GM19438 (cell line): ENCODE measurements around the gene CRIM1.
A peak's percentile ranks its signal among the peaks of the same experiment; 100 is the strongest.

ENCODE experiments used
- ATAC-seq: cut with Tn5 transposase; IDR thresholded peaks from one replicate; pipeline ENCODE4 v1.9.1; 2021; ENCODE audit warnings: low read depth; ENCODE audit not compliant: unreplicated experiment

CRIM1 gene

GRCh38 chr2:36502081-36502480 is 146.5 kb downstream of the CRIM1 start:
- no peak for ATAC-seq

DNA sequence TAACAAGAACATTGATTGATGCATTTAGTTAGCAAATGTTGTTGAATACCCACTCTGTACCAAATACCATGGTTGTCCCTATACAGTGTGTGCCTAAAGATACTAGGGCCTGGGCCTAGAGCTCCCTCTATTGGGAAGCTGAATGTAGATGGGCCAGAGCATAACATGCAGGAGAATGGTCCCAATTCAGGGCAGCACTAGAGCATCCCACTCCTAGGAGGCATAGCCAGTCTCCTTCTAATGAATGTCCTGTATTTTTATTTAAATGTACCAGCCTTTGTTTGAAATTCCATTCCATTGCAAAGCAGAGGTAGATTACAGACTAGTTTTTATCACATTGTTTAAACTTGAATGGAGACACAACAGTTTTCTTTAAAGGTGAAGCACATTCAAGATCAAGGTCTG is 151.8 kb downstream of the CRIM1 start:
- peak; percentile 83 for ATAC-seq

GRCh38 chr2:36509075-36509474 is 153.5 kb downstream of the CRIM1 start:
- no peak for ATAC-seq

GRCh38 chr2:36511858-36512603 is 156.5 kb downstream of the CRIM1 start:
- ATAC-seq, result no peak

- ATAC-seq, result no peak
Measured at GRCh38 chr2:36512705-36513104, 157.1 kb downstream of the CRIM1 start.

GRCh38 chr2:36513661-36514060 is 158.1 kb downstream of the CRIM1 start:
- ATAC-seq, result no peak

DNA sequence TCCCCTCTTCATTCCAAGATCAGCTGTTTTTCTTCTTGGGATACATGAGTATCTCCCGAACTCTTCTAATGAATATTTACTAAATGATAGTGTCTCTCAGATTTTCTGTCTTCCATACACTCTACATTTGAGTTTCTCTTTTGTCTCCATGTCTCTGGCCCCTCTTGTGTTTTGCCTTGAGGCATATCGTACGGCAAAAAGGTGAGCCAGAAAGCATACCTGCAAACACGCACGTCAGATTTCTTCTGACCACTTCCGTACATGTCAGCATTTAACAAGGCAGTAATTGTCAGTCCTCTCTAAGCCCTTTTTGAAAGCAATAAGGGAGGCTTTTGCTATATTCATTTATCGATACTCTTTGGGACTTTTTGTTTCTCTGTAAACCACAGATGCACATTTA is 160.0 kb downstream of the CRIM1 start:
- no peak for ATAC-seq

DNA sequence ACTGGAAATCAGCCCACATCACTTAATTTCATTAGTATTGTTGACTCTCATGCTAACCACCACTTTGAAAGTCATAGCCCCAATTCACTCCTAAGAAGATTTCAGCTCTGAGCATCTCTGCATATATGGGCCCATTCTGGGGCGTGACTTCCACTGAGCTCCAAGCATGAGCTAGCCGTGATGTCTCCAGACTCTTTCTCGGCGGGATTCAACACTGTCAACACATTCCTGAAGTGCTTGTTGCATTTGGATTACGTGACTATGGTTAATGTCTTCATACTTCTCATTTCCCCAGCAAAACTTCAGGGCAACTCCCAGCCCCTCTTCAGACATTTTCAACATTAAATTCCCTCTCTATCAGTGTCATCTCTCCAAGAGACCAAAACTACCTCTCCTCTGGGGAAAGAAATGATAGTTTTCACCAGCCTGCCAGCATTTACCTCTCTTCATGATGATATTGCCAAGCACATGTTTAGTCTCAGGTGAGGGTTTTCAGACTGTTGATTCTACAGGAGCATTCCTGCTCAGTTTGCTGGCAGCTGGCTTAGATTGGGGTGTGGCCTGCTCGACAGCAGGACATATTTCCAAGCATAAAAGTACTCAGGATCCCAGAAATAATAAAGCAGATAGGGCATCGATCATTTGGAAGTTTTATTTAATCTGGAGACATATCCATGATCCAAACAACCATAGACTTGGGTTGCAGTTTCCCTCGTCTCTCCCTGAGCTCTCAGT is 160.7 kb downstream of the CRIM1 start:
- no peak for ATAC-seq

DNA sequence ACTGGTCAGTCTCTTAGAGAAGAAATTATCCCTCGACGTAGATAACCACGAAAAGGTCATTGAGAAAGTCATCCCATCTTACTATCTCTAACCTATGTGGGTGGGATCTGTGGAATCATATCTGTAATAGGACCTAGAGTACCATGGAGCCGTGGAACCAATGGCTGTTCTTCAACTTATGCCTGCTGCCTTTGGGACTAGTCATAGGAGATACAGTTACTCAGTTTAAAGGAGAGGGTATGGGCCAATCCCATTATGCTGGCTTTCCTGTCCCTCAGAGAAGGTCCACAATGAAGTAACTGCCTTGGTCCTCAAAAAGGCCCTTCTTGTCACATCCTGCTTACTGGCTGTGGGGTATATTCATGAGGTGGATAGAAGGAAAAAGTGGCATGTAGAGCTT is 164.9 kb downstream of the CRIM1 start:
- no peak for ATAC-seq

GRCh38 chr2:36523153-36523552 is 167.6 kb downstream of the CRIM1 start:
- no peak for ATAC-seq

DNA sequence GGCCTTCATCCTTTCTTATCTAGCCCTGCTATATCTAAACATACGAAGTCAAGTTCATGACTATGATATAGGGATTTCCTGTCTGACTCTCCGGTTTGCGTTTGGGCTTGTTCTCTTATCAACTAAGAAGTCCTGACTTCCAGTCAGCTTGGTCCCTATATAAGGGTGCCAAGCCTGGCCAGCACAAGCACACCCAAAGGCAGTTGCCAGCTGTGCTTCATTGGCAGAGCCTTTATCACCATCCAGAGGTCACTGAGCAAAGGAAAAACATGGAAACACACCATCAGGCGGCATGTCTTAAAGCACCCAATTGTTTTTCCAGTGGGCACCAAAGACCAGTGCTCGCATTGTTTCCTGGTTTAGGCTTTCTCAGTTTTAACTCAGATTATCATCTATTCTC is 169.7 kb downstream of the CRIM1 start:
- no peak for ATAC-seq

- no peak for ATAC-seq
Measured at GRCh38 chr2:36526226-36526625, 170.6 kb downstream of the CRIM1 start.

DNA sequence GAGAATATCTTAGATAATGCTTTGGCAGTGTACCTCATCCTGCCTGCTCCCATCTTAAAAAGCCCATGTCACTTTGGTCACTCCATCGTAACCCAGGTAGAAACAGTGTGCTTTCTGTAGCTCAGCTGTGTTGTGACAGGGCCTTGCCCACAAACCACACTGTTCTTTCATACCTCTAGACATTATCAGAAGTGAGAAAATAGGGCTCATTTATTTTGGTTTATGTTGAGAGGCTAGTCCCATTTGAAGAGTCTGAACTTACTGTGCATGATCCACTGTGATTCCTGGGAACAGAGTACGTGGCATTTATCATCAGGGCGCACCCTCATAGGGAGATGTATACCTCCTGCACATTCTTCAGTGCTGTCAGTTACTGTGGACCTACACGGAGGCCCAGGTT is 172.7 kb downstream of the CRIM1 start:
- ATAC-seq, result peak; percentile 65

DNA sequence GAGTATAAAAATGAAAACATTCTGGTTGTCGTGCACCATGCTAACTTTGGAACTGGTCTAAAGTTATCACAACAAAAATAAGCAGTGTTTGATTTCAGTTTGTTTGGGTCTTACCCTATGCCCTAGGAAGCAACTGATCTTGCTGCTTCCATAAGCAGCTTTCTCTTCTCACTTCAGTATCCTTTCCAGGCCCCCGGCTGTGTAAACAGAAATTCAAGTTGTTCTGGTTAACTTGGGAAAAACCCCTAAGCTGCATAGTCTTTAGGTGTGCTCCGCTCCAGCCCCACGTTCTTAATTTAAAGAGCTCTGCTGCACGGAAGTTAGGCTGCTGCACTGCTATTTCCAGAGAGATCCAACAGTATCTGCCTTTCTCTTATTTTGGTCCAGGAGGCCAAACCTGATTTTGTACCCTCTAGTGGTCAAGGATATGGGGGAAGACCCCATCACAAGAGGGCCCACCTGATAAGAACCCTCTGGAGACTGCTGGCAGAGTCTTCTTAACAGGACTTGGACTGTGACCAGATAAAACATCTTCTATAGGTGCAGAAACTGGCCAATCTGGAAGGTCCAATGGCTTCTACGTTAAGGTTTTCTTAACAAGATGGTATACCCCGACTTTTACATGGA is 173.3 kb downstream of the CRIM1 start:
- ATAC-seq, result no peak

DNA sequence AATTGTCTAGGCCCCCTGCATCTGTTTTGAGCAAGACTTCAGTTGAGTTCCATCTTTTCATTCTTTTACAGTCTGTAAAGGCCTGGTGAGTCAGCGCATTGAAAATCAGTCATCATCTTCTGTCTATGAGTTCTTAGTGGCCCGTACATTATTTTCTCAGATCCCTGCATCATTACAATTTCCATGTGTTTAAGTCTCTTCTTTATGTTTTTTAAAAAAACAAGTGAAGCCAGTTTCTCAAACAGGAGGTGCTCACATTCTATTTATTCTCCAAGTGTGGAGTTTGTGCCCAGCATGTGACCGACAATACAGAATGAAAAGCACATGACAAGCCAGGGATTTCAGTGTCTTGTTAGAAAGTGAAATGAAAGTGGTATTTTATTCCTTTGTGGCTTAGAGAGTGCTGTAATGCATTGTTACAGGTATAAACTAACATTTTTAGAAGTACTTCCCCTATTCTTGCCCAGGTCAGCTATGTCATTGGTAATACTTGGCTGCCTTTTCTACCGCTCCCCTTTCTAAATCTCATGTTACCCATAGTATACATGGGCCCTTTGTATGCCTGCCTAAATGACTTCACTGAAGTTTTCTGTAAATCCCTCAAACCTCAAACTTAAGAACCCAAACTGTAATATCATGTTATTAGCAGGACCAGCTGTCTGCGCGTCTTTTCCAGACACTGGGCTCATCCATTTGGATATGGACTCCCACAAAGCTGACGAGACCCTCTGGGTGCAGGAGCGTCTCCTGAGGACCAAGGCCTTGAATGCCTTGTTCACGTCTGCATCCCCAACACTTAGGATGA is 174.8 kb downstream of the CRIM1 start:
- peak; percentile 62 for ATAC-seq

DNA sequence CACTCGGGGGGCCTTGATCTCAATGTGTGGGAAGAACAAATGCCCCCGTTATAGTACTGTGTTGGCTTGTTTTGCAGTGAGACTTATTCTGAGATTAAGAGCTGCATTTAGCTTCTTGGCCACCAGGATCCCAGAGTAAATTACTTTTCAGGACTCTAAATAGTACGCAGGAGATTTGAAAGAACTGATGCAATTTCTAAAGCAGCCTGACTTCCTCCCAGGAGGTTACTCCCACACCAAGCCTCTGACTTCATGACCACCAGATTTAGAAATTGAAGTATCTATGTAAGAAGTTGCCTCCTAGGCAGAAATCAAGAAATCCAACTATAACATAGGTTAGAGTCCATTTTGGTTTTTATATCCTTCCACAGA is 175.4 kb downstream of the CRIM1 start:
- no peak for ATAC-seq

- ATAC-seq, result no peak
Measured at GRCh38 chr2:36534275-36534799, 178.8 kb downstream of the CRIM1 start.

DNA sequence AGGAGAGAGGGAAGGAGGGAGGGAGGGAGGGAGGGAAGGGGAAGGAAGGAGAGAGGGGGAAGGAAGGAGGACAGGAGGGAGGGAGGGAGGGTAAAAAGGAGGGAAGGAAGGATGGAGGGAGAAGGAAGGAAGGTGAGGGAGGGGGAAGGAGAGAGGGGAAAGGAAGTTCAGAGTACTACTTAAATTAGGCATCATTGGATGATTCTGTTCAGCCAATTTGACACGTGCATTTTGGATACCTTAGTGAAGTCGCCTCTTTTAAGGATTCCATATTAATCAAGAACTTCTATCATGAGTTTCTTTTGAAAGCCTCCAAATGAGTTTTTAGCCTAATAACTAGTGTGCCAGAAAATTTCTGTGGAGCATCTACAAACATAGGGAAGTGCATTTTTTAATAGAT is 179.5 kb downstream of the CRIM1 start:
- no peak for ATAC-seq

- no peak for ATAC-seq
Measured at GRCh38 chr2:36536776-36537175, 181.2 kb downstream of the CRIM1 start.

DNA sequence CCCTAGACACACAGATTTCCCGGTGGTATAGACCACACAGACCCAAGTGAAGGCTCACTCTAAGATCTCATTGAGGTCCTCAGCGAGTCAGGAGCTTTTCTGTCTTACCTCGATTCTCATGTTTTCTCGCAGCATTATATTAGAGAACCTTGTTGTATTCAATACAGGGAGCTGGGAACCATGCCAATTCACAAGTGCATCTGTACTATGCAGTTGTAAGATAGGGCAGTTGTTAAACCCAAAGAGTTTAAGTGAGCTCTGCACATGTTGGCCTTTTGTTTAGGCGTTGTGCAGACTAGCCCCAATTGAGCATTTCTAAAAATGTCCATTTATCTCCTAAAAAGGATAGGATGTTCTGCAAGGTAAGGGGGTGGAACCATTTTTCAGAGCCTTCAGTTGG is 182.8 kb downstream of the CRIM1 start:
- ATAC-seq, result no peak

- peak; percentile 77 for ATAC-seq
Measured at GRCh38 chr2:36539631-36540030, 184.1 kb downstream of the CRIM1 start.
